ENCODE data around the gene SRD5A3.

SRD5A3 gene

DNA sequence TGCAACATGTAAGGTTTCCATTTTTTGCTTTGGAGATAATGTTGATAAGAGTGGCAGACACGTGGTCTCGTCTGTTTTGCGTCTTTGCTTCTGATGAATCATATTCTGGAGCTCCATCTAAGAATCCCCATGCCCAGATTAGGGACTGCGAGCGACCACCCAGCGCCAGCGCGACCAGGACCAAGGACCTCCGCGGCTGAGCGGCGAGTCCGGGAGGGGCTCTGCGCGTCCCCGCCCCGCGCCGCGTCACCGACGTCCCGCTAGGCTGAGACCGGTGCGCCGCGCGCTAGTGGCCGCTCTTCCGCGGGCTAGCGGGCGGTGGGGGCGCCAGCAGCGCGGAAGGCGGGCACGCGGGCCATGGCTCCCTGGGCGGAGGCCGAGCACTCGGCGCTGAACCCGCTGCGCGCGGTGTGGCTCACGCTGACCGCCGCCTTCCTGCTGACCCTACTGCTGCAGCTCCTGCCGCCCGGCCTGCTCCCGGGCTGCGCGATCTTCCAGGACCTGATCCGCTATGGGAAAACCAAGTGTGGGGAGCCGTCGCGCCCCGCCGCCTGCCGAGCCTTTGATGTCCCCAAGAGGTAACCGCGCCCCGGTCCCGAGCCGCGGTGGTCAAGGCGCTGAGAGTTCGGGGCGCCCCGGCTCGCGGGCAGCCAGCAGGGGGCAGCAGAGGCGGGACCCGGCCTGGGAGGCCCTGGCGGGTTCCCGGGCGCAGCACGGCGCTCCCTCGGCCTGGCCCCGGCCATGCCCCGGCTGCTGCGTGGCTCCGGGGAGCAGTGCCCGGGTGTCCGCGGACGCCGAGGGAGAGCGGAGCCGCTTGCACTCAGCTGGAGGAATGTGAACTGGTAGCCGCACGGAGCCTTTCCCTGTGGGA lies at the start of gene SRD5A3:
SRD5A3 (plus strand) TSS at position 263 of the 871 bp plus-strand sequence; CDS start at position 358, 95 bp downstream.
- peak; percentile 46 for DNase-seq (ENCODE audit: low read depth)

DNA sequence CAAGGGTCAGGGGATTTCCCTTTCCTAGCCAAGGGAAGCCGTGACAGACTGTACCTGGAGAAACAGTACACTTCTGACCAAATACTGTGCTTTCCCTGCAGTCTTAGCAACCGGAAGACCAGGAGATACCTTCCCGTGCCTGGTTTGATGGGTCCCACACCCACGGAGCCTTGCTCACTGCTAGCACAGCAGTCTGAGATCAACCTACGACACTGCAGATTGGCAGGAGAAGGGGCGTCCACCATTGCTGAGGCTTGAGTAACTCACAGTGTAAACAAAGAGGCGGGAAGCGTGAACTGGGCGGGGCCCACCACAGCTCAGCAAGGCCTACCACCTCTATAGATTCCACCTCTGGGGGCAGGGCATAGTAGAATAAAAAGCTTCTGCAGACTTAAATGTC lies 48.7 kb upstream of the SRD5A3 start:
- DNase-seq (ENCODE audit: low read depth), result no peak

DNA sequence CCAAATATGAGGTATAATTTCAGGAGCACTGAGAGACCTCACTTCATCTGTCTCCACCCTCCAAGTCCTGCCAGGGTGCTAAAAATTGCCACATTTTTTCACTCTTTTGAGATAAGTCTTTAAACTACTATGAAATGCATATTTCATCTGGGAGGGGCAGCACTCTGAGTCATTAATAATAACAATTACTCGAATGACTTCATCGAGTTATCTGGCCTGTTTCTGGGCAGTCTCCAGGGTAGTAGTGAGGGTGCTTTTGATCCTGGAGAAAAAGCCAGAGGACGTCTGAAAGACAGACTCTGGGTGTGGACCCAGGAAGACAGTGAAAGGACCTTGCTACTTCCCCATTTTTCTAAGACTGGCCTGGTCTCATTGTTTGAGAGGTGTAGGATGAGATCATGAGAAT lies 42.3 kb upstream of the SRD5A3 start:
- no peak for DNase-seq (ENCODE audit: low read depth)

DNA sequence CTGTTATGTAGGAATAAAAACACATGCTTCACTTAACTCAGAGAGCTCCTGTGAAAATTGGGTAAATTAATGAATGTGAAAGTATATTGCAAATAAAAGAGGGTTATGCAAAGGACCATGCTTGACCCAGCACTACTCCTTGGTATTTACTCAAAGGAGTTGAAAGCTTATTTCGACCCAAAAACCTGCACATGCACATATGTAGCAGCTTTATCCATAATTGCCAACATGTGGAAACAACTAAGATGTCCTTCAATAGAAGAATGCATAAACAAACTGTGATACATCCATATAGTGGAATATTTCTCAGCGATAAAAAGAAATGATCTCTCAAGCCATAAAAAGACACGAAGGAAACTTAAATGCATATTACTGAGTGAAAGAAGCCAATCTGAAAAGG lies 41.7 kb upstream of the SRD5A3 start:
- DNase-seq (ENCODE audit: low read depth), result no peak

DNA sequence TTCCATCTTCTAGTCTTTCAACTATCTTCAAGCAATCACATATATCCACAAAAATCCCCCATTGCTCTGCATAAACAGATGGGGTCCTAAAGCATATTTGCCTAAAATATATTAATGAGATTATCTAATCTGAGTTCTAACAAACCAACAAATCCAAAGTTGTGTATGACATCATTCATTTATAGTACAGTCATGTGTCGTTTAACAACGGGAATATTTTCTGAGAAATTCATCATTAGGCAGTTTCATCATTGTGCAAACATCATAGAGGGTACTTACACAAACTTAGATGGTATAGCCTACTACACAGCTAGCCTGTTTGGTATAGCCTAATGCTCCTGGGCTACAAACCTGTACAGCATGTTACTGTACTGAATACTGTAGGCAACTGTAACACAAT lies 38.0 kb upstream of the SRD5A3 start:
- DNase-seq (ENCODE audit: low read depth), result no peak

DNA sequence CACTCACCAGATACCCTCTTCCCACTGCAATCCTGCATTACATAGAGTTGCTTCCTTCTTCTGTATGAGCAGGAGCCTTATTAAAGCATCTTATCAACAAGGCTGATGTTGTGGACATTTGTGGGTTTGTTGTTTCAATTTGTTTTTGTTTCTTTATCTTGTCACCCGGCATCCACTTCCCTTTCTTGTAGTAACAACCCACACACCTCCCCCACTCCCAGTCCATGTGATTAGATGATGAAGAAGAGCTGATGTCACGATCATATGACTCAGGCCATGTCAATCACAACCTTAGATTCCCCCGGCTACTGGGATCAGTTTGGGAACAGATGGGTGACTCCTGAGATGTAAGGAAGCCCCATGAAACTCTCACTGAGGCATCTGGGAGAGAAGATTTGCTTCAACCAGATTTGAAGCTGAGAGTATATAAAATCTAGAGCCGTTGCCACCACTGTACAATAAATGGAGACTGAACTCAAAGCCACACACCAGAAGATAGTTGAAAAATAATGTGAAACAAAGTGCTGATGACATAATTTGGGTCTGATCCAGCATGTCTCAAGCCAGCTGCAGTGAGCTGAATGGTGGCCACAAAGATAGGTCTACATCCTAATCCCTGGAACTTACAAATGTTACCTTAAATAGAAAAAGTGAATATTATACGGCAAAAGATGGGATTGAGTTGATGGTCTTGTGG lies 34.1 kb upstream of the SRD5A3 start:
- DNase-seq (ENCODE audit: low read depth), result no peak

DNA sequence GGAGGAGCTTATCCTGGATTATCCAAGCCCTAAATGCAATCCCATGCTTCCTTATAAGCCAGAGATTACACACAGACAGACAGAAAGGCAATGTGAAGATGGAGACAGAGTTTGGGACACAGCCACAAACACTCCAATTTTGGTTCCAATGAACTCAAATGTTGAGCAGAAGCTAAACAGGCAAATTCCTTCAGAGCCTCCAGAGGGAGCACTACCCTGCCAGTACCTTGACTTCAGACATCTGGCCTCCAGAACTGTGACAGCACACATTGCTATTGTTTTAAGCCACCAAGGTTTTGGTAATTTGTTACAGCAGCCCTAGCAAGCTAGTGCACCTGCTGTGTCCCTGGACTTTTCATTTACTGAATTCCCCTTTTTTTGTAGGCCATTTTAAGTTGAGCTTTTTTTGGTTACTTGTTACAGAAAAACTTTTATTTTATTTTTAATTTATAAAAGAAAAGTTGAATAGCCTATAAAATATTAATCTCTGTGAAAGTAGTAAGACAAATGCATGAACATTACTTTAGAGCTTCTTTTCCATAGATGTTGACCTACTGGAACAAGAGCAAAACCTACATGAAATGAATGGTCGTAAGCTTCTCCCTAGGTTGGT lies 33.4 kb upstream of the SRD5A3 start:
- no peak for DNase-seq (ENCODE audit: low read depth)

DNA sequence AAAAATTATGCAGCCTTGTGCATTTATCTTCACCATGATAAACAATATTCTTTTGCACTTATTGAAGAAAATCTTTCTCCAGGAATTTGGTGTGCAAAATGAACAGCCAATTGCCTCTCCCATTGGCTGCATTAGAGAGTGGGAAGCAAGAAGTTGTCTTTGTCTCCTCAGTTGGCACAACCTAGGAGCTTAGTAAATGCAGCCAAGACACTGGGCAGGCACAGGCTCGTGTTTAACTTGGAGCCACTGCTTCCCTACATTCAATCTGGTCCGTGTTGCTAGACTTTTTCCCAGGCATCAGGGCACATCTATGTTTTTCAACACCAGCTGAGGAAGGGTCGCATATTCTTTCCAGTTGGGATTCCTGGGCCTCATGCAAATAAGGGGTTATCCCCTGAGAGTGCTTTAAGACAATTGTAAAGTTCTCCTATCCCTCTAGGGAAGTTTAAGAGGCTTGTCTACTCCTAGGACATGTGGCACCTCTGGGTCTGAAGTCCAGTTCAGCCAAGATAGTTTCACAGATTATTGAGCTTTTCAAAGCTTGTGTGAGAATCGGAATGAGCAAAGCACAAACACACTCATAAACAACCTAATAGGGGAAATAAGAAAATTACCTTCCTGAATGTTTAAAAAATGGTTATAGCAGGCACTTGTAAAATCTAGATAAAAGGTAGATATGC lies 31.8 kb upstream of the SRD5A3 start:
- DNase-seq (ENCODE audit: low read depth), result no peak

DNA sequence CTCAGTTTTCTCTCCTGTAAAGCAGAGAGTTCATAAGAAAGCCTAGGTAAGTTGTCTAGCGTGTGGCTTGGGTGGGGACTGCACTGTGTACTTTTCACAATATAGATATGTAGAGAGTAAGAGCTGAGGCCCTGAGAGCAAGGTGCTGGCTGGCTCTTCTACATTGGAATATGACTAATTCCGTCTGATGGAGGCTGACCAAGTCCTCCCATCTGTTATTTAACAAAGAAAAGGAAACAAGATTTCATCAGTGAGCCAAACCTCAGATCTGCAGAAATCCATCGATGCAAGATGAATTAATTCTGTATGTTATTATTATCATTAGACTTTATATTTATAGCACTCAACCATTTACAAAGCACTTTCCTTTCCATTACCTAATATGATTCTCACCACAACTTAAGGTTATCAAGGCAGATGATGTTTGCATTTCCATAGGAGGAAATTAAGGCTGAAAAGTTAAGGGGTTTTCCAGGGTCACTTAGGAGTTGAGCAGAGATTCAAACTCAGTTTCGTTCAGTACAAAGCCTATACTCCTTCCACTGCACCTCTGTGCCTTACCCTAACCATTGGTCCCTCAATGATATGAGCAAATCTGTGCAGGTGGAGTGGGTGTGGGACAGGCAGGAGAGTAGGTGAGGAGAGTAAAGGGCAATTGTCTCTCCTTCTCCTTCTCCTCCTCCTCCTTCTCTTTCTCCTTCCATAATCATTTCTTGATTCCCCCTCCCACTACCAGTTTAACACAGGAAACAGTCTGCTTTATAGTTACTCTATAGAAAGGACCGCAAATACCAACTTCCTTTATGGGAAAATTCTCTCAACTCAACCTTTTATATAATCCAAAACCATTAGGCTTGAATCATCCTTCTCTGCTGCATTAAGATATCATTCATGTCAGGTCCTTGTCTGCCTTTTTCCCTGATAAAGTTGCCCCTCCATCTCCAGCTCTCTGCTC lies 27.6 kb upstream of the SRD5A3 start:
- no peak for DNase-seq (ENCODE audit: low read depth)

DNA sequence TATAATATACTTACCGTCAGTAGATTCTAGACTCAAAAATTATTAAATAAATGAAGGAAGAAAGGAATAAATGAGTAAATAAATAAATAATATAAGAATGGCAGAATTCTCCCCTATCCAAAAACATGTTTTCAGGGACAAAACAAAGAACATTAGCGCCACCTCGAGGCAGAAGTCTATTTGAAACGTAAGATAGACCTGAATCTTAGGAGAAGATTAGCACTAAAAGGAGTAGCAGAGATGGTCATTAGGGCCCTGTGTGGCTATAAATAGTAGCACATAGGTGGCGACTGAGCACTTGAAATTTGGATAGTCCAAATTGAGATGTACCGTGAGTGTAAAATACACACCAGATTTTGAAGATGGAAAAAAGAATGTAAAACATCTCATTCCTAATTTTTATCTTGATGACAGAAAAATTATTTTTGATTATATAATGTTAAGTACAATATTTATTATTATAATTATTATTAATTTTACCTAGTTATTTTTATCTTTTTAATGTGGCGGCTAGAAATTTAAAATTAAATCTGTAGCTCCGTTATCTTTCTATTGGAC lies 24.3 kb upstream of the SRD5A3 start:
- no peak for DNase-seq (ENCODE audit: low read depth)

DNA sequence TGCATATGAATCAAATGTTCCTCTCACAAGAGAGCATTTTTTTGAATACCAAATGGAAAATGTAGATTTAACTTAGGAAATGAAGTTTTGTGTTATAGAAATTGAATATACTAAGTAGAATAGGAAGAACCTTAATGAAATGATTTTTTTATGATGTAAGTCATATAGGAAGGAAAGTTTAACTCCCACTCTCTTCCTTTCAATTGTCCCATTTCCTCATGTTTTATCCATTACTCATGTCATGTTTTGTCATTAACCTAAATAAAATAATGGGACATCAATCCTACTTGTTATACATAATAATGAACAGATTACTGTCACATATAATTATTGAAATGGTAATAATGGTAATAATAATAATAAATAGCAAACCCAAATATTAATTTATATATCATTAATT lies 22.7 kb upstream of the SRD5A3 start:
- DNase-seq (ENCODE audit: low read depth), result no peak

DNA sequence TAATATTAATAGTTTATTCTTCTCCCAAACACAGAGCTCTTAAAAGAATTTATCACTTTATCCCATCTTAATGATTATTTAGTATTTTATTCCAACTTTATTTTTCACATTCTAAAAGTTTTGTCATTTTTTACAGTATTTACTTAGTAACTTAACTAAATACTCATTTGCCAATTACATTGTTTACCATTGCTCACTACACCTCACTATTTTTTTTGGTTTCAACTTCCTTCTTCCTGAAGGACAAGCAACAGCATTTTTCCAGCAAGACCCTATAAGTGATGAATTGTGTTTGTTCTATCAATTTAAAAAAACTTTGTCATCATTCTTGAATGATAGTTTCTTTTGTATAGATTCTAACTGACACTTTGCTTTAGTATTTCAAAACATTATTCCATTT lies 19.4 kb upstream of the SRD5A3 start:
- DNase-seq (ENCODE audit: low read depth), result no peak

DNA sequence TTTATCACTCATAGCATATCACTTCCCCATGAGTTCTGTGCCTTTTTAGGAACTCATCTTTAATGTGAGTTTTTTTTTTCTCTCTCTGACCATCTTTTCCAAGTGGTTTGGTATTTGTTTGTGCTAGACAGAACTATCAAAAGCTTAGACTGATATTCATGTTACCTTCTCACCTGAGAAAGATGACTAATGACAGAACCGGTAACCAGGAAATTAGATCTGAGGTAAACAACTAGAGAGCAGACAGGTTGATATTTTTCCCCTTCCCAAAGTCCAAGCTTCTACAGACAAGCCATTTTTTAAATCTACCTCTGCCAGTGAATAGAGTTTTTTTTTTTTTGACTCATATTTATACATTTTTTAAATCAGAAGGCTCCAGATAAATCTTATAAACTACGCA lies 17.0 kb upstream of the SRD5A3 start:
- DNase-seq (ENCODE audit: low read depth), result no peak

DNA sequence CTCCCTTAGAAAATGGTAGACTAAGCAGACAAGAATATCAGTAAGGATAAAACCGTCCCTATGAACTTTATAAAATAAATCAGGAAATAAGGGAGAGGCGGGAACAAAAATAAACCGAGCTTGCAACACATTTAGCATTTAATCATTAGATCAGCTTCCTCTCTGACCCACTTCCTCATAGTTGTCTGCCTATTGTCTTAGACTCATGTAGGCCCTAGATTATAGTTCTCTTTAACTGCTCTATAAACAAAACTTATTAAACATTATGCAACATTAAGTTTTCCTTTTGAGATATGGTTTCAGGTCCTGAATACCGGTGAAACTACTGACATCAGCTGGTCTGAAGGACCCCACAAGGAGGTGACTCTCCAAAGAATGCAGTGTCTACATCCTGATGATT lies 15.8 kb upstream of the SRD5A3 start:
- no peak for DNase-seq (ENCODE audit: low read depth)

DNA sequence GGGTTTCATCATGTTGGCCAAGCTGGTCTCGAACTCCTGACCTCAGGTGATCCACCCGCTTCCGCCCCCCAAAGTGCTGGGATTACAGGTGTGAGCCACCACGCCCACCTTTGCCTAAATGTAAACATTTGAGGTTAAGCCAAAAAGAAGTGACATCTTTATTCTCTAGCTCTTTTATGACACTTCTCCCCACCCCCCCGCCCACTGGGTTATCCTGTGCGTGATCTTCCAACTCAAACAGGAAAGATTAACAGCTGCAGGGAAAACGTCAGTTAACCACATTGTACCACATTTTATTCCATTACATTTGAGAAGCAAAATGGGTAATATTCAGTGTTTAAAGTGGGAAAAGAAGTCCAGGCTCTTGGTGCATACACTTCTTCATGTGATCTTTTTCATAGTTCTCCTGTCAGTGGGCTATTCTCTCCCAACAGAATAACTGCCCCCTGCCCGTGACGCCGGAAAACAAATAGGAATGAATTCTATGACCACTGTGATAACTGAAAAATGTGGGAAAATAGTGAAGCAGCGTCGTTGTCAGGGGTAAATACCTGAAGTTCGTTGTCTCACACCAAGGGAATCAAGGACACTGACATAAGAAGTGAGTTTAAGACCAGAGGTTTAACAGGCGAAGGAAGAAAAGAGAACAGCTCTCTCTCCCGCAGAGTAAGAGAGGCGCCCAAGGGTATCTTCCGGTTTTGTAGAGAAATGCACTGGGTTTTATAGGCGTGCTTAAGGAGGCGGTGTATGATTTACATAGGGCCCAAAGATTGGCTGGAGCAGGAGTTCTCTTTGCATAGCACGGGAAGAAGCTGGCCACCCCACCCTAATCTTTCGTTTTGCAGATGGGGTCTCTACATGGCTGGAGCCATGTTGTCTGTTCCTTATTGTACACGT lies 9.7 kb upstream of the SRD5A3 start:
- no peak for DNase-seq (ENCODE audit: low read depth)

DNA sequence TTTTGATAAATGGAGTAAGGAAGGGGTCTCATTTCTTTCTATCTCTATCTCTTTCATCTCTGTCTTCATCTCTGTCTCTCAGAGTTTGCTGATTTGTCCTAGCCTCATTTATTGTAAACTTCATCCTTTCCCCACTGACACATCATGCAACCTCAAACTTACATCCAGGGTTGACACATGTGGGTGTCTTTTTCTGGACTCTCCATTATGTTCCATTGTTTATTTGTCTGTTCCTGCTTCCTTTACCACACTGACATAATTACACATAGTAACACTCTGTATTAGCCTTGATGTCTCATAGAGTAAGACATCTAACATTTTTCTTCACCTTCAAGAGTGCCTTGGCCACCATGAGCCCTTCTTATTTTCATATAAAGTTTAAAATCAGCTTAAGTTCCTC lies 8.1 kb upstream of the SRD5A3 start:
- no peak for DNase-seq (ENCODE audit: low read depth)

DNA sequence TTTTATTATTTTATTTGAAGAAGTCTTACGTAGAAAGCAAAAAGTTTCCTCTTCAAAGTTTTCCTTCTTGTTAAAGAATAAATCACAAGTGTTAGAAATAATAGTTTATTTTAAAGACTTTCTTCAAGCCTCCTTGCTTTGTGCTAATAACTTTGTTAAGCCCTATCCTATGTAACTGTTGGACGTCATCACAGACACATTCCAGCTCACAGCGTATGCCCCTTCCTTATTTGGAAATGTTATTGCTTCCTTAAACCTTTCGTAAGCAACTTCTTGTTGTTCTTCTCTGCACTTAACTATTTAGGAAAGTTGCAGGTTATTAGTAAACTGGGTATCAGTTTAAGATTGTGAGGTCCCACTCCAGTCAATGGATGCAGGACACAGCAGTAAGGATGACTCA lies 7.6 kb upstream of the SRD5A3 start:
- DNase-seq (ENCODE audit: low read depth), result no peak

DNA sequence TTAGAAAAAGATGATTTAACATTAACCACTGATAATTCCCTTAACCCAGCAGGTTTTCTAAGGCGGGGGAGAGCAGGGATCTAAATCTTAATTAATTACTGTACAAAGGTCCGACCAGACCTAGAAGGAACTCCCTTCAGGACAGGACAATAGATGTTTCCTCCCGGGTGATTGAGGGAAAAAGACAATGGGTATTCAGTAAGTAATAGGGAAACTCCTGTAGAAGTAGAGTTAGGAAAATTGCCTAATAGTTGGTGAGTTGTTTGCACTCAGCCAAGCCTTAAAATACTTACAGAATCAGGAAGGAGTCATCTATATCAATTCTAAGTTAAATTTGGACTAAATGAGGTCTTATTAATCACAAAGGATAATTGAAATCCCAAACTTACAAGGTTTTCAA lies 5.8 kb upstream of the SRD5A3 start:
- DNase-seq (ENCODE audit: low read depth), result no peak

DNA sequence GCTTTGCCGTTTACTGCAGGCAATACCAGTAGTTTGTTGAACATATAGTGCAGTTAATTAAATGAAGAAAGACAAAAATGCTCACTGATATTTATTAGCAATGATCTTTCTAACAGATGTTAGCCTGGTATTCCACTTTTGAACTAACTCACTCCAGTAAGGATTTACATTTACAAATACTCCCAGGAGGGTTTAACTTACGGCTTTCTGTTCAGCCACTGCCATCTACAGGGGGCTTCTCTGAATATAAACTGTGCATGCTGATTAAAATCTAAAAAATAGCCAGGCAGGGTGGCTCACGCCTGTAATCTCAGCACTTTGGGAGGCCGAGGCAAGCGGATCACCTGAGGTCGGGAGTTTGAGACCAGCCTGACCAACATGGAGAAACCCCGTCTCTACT lies 2.2 kb upstream of the SRD5A3 start:
- no peak for DNase-seq (ENCODE audit: low read depth)

DNA sequence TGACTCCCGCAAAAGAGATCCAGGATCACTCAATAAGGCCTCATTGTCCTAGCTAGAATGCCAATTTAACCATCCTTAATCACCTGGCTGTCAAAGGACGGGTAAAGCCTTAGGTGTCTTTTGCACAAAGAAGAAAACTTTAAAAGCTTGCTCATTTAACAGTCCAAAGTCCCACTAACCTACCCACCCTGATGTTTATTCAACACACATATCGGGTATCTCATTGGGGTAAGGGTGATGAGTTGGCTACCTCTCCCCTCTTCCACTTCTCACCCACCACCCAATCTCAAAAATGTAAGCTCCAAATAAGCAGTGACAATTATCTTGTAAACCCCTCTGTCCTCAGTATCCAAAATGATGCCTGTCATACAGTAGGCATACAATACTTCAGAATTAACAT lies 988 bp upstream of the SRD5A3 start:
- no peak for DNase-seq (ENCODE audit: low read depth)
